GM19455 (cell line): ENCODE measurements around the gene MEGF9.

Experiments
- ATAC-seq: cut with Tn5 transposase; IDR thresholded peaks from one replicate; pipeline ENCODE4 v1.9.1; 2021; ENCODE audit not compliant: unreplicated experiment

MEGF9 gene

GRCh38 chr9:120707170-120707569 is 7.1 kb downstream of the MEGF9 start:
- ATAC-seq, result no peak

DNA sequence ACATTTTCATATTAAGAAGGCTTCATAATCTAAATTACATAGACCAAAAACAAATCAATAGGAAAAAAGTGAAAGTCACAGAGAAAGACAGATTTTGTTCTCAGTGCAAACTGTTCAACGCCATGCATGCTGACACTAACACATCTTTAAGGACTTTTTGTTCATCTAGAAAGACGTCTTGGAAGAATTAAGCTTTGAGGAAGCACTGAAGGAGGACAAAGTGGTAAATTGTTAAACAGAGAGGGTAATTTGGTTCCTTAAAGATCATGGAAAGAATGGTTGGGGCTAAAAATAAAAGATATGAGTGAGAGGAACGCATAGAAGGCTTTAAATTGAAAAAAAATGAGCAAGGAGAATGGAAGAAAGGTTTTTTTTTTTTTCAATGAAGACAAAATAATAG is 9.1 kb downstream of the MEGF9 start:
- ATAC-seq, result no peak

GRCh38 chr9:120702075-120702474 is 12.2 kb downstream of the MEGF9 start:
- no peak for ATAC-seq

DNA sequence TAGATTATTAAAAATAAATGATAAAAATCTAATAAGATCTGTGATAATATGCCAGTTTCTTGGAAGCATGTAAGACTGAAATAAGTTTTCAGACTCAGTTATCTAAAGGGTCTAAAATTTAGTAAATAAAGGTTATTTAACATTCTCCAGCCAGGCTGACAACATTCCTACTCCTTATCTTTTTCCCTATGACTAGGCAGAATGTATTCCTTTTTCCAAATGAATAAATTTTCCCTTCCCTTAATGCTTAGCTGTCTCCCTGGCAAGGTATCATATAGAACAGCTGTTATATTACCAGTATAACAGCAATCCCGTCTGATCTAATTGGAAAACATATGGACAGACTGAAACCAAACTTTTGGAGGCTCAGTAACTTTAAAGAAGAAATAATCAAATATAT is 13.0 kb downstream of the MEGF9 start:
- ATAC-seq, result no peak

- ATAC-seq, result no peak
These were observed 15.5 kb downstream of the MEGF9 start for GRCh38 chr9:120698766-120699165.

DNA sequence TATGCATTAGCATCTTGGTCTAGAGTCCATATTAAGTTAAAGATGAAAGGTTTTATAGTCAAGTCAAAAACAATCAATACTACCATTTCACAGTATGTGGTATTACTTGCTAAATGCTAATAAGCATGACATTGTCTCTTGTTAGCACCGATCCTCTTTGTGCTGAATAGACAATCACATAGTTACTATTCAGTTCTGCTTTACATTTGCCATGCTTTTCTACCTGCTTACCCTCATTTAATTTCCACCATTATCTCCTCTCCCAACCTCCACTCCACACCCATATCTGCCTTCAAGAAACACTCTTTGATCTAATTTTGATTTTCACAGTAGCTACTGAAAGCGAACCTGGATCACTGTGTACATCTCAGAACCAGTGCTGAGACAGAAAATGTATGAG is 16.8 kb downstream of the MEGF9 start:
- ATAC-seq, result no peak

GRCh38 chr9:120696551-120697230 is 17.6 kb downstream of the MEGF9 start:
- no peak for ATAC-seq

- no peak for ATAC-seq
These were observed 19.7 kb downstream of the MEGF9 start for GRCh38 chr9:120694559-120694958.

DNA sequence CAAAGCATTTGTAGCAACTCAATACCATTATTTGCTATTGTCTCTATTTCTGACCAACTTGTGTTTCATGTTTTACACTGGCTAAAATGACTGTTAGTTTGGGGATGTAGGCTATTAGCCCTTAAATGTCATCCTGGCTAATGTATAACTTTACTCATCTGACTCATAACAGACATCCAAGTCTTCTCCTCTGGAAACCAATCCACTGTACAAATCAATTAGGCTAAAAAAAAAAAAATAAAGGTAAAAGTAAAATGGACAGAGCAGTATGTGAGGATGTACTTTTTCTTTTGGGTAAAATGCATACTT is 20.6 kb downstream of the MEGF9 start:
- no peak for ATAC-seq

DNA sequence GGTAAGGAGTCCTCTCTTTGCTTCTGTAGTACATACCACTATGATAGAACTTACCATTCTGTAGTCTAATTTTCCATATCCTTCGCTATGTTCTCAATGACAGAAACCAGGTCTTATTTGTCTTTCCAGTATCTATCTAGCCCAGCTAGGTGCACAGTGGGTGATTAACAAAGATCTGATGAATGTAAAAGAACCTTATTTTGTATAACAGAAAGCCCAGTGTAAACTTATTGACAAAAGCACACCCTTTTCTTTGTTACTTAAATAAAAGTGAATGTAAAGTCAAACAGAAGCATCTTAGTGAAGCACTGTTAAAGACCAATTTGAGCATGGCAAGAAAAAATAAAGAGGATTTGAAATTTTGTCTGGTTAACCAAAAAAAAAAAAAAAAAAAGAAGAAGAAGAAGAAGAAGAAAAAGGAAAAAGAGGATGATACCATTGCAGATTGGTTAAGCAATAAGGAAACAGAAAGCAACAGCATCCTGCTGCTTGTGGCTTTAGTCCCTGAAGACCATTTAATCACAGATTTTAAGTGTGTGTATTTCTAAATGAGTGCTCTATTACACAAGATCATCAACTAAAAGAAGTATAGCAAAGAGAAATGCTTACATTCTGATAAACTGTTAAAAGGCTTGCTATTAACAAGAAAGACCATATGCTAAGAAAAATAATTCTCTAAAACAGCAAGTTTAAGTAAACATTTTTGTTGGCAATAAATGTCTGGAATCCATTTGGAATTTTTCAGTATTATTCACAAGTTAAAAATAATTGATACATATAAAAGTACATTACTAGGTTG is 21.2 kb downstream of the MEGF9 start:
- ATAC-seq, result no peak

GRCh38 chr9:120690372-120690771 is 23.9 kb downstream of the MEGF9 start:
- ATAC-seq, result no peak

DNA sequence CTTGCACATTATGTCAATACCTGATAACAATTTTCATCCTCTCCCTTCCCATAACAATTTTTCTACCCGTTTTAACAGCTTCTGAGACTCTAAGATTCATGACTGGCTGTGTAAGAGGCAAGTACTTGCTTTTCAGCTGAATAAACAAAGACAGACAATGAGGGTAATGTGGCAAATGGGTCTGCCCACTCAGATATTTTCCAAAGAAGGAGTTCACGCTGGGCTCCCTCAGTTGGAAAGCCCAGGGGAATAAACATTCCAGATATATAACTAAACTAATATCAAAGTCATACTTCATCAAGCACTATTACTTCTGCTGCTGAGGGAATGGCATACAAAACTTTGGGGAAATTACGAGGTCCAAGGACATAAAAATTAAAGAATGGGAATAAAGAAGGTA is 24.4 kb downstream of the MEGF9 start:
- no peak for ATAC-seq

DNA sequence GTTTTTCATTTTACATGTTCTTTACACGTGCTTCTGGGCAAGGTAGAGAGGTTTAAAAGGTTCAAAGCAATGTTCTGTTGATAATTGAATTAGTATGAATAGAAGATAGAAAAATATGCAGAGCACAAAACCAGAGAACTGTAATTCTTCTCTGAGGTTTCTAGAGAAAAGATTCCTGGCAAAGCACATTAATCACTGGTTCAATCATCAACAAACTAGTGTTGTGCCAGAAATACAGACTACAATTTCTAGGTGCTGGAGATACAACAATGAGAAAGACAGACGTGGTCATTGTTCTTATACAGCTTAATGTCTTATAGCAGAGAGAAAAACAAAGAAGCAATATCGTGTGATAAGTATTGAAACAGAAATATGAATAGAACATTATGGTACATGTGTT is 25.5 kb downstream of the MEGF9 start:
- no peak for ATAC-seq

DNA sequence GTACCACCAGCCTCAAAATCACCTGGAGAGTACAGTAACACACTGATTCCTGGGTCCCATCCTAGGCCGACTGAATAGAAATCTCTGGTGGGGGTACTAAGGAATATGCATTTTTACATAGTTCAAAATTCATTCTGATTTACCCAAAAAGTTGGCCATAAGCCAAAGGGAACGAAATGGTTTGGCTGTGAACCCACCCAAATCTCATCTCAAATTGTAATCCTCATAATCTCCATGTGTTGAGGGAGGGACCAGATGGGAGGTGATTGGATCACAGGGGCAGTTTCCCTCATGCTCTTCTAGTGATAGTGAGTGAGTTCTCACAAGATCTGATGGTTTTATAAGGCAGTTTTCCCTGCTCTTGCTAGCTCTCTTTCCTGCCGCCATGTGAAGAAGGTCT is 31.1 kb downstream of the MEGF9 start:
- no peak for ATAC-seq

- no peak for ATAC-seq
These were observed 33.1 kb downstream of the MEGF9 start for GRCh38 chr9:120681121-120681520.

- no peak for ATAC-seq
These were observed 33.7 kb downstream of the MEGF9 start for GRCh38 chr9:120680579-120680978.

- ATAC-seq, result no peak
These were observed 34.1 kb downstream of the MEGF9 start for GRCh38 chr9:120680161-120680560.

GRCh38 chr9:120677965-120678364 is 36.3 kb downstream of the MEGF9 start:
- no peak for ATAC-seq

DNA sequence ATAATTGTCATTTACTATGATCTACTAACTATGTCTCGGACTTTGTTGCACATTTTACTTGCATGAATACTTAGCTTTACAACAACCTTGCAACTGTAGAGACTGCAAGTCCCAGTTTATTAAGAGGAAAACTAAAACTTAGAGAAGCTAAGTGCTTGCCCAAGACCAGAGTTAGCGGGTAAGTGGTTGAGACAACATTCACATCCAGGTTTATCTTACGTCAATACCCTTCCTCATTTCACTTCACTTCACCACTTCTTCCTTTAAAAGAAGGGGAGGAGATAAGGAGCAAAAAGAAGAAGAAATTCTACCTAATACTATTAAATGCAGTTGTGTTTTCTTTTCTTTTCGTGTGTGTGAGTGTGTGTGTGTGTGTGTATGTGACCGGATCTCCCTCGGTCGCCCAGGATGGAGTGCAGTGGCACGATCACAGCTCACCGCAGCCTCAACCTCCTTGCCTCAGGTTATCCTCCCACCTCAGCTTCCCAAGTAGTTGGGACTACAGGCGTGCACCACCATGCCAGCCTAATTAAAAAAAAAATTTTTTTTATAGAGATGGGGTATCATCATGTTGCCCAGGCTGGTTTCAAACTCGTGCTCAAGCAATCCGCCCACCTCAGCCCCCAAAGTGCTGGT is 37.4 kb downstream of the MEGF9 start:
- no peak for ATAC-seq

DNA sequence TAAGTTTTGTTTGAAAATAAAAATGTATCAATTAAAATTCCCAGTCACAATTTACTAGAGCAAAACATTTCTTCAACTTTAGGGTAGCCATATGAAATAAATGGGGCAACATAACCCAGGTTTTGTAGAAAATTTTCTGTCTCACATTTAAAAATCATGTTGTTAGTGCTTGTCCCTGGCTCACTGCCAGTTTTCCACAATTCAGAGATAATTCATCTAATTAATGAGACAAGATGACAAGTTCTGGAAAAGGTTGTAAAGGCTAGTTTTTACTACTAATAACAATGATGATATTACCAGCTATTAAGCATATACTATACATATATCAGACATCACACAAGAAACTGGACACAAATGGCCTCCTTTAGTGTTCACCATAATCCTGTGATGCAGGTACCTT is 45.9 kb downstream of the MEGF9 start:
- ATAC-seq, result no peak

- ATAC-seq, result no peak
These were observed 50.3 kb downstream of the MEGF9 start for GRCh38 chr9:120663950-120664349.

DNA sequence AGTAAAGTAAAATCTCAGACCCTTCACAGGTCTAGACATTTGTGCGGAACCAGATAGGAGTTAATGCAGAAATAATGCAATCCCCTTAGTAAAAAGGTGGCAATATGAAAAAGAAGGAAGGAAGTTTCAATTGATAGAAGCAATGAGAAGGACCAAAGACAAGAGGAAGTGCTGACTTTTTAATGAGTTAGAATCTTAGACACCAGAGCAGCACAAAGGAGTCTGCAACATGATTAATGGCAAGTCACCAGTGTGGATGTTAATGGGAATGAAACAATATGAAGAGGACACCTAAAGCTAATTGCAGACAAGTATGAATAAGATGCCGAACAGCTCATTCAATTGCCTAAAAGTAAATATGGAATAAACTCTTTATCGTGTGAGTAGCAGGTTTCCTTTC is 50.9 kb downstream of the MEGF9 start:
- ATAC-seq, result no peak
